Esophagus muscularis mucosa (tissue), 4 donors: Measurements from ENCODE around the gene POC1A. TPM values are rescaled to one million over a fixed set of nuclear protein-coding genes. Genes with fewer than 3 reads are reported as not detected.

ENCODE experiments used
- DNase-seq: peaks from one replicate; pipeline ENCODE4 v3.0.0-alpha.2; 2017; ENCODE audit errors: extremely low spot score
- H3K27ac ChIP-seq, 4 donors: fragments of 200-600 bp; sonication (generic); replicated peaks in 1 of 4; 1 replicate in 3 of 4; 2 replicates in 1 of 4; pipeline ENCODE4 v1.5.1; 2016 to 2019; ENCODE audit warnings: mild to moderate bottlenecking in 1 of 4
- H3K27me3 ChIP-seq, 4 donors: fragments of 200-600 bp; sonication (generic); one replicate each; pipeline versions ENCODE4 v1.5.1 to v1.6.0; 2016 to 2019
- H3K36me3 ChIP-seq, 4 donors: fragments of 200-600 bp; sonication (generic); one replicate each; pipeline ENCODE4 v1.5.1; 2016 to 2019
- H3K4me1 ChIP-seq, 4 donors: fragments of 200-600 bp; sonication (generic); one replicate each; pipeline ENCODE4 v1.5.1; 2016 to 2019
- H3K4me3 ChIP-seq, 4 donors: fragments of 200-600 bp; sonication (generic); 1 replicate in 2 of 4; 2 replicates in 2 of 4; pipeline ENCODE4 v1.5.1; 2016 to 2019; ENCODE audit warnings: mild to moderate bottlenecking in 4 of 4, moderate library complexity in 1 of 4
- H3K9me3 ChIP-seq, 4 donors: fragments of 200-600 bp; sonication (generic); 1 replicate in 3 of 4; 2 replicates in 1 of 4; pipeline ENCODE4 v1.5.1; 2016 to 2019
- EP300 ChIP-seq: sonication (generic); formaldehyde crosslinking; IDR thresholded peaks from one replicate; pipeline ENCODE4 v1.6.1; 2017; ENCODE audit warnings: antibody characterized with exemption
- POLR2A ChIP-seq: fragments of 450-650 bp; IDR thresholded peaks from one replicate; pipeline ENCODE4 v1.6.1; 2017; ENCODE audit warnings: antibody characterized with exemption, moderate library complexity, mild to moderate bottlenecking, low read depth
- POLR2AphosphoS5 ChIP-seq, 2 donors: sonication (generic); formaldehyde crosslinking; IDR thresholded peaks; one replicate each; pipeline ENCODE4 v1.6.1; 2017; ENCODE audit warnings: antibody characterized with exemption in 2 of 2
- WGBS: methylation state at CpG from one replicate; pipeline ENCODE4 v1.1.5; 2018; 5-methylcytosine and 5-hydroxymethylcytosine counted together
- intact Hi-C: fragments of 100-400 bp; cut with DNase I; formaldehyde crosslinking; loops from one replicate; pipeline ENCODE4 v1.15.1; 2023
- total RNA-seq, 4 donors: library from RNA; depleted of rRNA; stranded (reverse); fragments of >200 nt; gene quantifications; one replicate each; pipeline versions ENCODE4 v1.1.0 to v1.2.1, GENCODE V29; 2016
- TF ChIP-seq, protein P1 (sequence below), 3 experiments: fragments of 200-600 bp in 2 of 3; fragments of 450-650 bp in 1 of 3; sonication (generic) in 2 of 3; IDR thresholded peaks; one replicate each; pipeline ENCODE4 v1.5.1; 2017 to 2019; ENCODE audit warnings: antibody characterized with exemption in 3 of 3, mild to moderate bottlenecking in 2 of 3, moderate library complexity in 1 of 3

Gene POC1A
- total RNA-seq, 4 donors from 2014 or later: 0.71 to 2.1 (median 1.2) TPM

DNA sequence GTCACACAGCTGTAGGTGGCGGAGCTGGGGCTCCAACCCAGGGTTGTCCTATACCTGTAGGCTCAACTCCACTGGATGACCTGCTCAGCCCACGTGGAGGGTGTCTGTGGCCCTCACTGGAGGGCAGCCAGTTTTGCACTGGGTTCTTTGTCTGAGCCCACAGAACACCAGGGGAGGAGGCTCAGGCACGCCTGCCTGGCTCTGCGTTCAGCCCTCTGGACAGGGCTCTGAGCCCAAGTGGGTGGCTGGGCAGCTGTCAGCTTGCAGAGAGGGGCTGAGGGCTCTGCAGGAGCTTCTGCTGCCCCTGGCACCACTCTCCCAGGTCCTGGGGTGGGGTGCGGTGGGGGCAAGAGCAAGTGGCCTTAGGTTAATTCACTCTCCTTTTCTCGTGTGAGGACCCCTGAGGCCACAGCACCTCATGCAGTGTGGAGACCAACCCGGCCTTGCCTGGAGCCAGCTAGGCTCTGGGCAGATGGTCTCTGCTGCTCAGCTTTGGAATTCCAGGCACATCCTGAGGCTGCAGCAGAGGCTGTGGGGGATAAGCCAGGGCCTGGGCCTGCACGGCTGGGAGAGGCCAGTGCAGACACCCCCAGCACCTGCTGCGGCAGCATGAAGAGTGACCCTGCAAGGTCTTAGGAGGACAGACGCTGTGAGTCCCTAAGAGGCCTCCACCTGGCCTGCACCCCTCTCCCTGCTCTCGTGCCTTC is 121.4 kb downstream of the POC1A start:
- peaks cover 0 to 5% (median 0%) of the 10 kb centered on the region in 4 donors for H3K27me3 ChIP-seq
- 70% methylated on average over 2 of the region's 11 CpGs for WGBS
- H3K36me3 ChIP-seq: no peaks in the 10 kb centered on the region
- TF ChIP-seq POLR2AphosphoS5 (IDR thresholded peaks at IDR 0.05) (no peak), POLR2A (no peak), EP300 (no peak)
- TF ChIP-seq, protein P1, sequence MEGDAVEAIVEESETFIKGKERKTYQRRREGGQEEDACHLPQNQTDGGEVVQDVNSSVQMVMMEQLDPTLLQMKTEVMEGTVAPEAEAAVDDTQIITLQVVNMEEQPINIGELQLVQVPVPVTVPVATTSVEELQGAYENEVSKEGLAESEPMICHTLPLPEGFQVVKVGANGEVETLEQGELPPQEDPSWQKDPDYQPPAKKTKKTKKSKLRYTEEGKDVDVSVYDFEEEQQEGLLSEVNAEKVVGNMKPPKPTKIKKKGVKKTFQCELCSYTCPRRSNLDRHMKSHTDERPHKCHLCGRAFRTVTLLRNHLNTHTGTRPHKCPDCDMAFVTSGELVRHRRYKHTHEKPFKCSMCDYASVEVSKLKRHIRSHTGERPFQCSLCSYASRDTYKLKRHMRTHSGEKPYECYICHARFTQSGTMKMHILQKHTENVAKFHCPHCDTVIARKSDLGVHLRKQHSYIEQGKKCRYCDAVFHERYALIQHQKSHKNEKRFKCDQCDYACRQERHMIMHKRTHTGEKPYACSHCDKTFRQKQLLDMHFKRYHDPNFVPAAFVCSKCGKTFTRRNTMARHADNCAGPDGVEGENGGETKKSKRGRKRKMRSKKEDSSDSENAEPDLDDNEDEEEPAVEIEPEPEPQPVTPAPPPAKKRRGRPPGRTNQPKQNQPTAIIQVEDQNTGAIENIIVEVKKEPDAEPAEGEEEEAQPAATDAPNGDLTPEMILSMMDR (IDR thresholded peaks at IDR 0.05): no peak
- H3K4me1 ChIP-seq: peaks cover 0 to 8% (median 0%) of the 10 kb centered on the region in 4 donors
- H3K4me3 ChIP-seq: no peak overlapping the region
- no peak for DNase-seq
- H3K27ac ChIP-seq: no peak overlapping the region
- no peaks in the 10 kb centered on the region for H3K9me3 ChIP-seq
- intact Hi-C loops: no loop called here

DNA sequence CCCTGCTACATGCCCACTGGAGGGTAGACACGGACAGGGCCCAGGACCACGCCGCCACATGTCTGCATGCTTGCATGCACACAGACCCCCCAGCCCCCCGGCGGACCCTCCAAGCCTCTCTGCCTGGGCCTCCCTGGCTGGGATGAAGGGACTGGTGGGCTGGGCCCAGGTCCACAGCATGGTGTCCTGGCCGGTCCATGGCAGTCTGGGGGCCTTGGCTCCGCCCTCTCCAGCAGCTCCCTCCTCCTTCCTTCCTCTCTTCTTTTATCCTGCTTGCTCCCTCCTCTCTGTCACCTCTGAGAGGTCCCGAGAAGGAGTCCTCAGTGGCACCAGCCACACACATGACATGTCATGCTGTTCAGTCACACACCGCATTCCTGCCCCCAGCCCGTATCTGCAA is 122.3 kb downstream of the POC1A start:
- Histone ChIP-seq H3K27me3 (peaks cover 0 to 5% (median 0%) of the 10 kb centered on the region in 4 donors), H3K36me3 (no peaks in the 10 kb centered on the region), H3K9me3 (no peaks in the 10 kb centered on the region), H3K4me3 (no peak overlapping the region), H3K4me1 (peaks cover 0 to 8% (median 0%) of the 10 kb centered on the region in 4 donors), H3K27ac (no peak overlapping the region)
- intact Hi-C loops: no loop called here
- no peak for DNase-seq
- no peak for TF ChIP-seq POLR2AphosphoS5 (IDR thresholded peaks at IDR 0.05)
- TF ChIP-seq POLR2A: no peak
- TF ChIP-seq, protein P1 (IDR thresholded peaks at IDR 0.05): no peak
- no peak for TF ChIP-seq EP300
- 94% methylated on average over 10 of the region's 10 CpGs for WGBS

DNA sequence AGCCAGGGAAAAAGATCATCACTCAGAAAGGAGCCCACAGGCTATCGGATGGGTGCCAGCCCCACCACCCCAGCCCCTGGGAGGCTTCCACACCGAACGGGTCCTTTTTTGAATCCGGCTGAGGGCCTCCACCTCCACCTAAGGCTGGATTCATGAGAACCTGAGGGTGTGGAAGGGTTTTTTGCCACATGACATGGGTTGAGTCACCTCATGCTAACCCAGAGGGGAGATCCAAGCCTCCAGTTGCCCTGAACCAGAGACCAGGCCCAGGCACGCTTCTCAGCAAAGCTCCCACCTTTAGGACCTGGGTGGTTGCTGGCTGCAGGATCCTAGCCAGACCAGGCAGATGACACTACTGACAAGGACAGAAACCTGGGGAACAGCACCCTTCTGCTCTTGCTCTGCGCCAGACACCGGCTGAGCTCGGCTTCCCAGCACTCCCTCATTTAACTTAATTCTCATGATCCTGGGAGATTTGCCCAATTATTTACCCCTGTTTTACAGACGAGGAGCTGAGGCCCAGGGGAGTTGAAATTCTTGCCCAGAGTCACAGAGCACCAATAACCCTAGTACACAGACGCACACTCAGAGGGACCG is 123.4 kb downstream of the POC1A start:
- Histone ChIP-seq H3K4me3 (no peak overlapping the region), H3K27ac (no peak overlapping the region), H3K4me1 (peaks cover 5 to 14% (median 6%) of the 10 kb centered on the region in 4 donors), H3K9me3 (no peaks in the 10 kb centered on the region), H3K27me3 (peaks cover 0 to 2% (median 0%) of the 10 kb centered on the region in 4 donors), H3K36me3 (no peaks in the 10 kb centered on the region)
- WGBS: 75% methylated on average over 7 of the region's 11 CpGs
- intact Hi-C loops: no loop called here
- TF ChIP-seq, protein P1 (IDR thresholded peaks at IDR 0.05): no peak
- TF ChIP-seq EP300 (no peak), POLR2A (no peak), POLR2AphosphoS5 (IDR thresholded peaks at IDR 0.05) (no peak)
- no peak for DNase-seq

DNA sequence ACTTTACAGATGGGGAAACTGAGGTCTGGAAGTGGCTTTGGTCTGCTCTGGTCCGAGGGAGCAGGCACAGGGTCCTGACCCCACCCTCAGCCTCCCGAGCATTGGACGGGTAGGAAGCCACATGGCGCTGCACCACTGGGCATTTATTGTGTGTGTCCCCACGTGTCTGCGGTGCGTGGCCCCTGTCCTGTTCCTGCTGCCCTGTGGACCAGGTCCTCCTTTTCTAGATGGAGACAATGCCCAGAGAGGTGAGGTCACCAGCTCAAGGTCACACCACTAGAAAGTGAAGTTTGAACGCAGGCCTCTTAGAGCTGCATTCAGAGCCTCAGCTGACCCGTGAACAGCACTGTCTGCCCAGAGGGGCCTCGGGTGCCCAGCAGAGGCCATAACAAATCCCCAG is 124.7 kb downstream of the POC1A start:
- TF ChIP-seq POLR2AphosphoS5 (IDR thresholded peaks at IDR 0.05): no peak
- TF ChIP-seq, protein P1 (IDR thresholded peaks at IDR 0.05): no peak
- TF ChIP-seq POLR2A: no peak
- TF ChIP-seq EP300: no peak
- Histone ChIP-seq H3K4me1 (peaks cover 16 to 27% (median 18%) of the 10 kb centered on the region in 4 donors), H3K27me3 (no peaks in the 10 kb centered on the region), H3K27ac (no peak overlapping the region), H3K36me3 (no peaks in the 10 kb centered on the region), H3K4me3 (no peak overlapping the region), H3K9me3 (no peaks in the 10 kb centered on the region)
- DNase-seq: no peak
- intact Hi-C loops: no loop called here
- 91% methylated on average over 9 of the region's 10 CpGs for WGBS
